ENCODE data around the gene EIF3M. TPM values are rescaled to one million over a fixed set of nuclear protein-coding genes. Genes with fewer than 3 reads are reported as not detected.

The EIF3M gene
- total RNA-seq (2021) (322 and 357 TPM in 2 replicates), Bru-seq, nascent RNA (percentile 98 among the genes with signal in this experiment), BruChase-seq, experiment 1, labeled RNA remaining after a 2-hour chase (percentile 94 among the genes with signal in this experiment), BruChase-seq, experiment 2, labeled RNA remaining after a 6-hour chase (percentile 97 among the genes with signal in this experiment)
- long read RNA-seq, full-length matches to known transcripts = 434 of 485 reads
- long read RNA-seq, partial matches to known transcripts = 10 of 485 reads
- long read RNA-seq, other reads (novel, unspliced or antisense) = 41 of 485 reads

- peaks cover 41% of the 10 kb centered on the region for H4K20me1 ChIP-seq (ENCODE audit: insufficient read depth)
- H3K27ac ChIP-seq = peak within 1 kb of the TSS; percentile 83
- POLR2A ChIA-PET (ENCODE audit: unreplicated experiment) = interaction anchor here (0.6 to 0.8 kb wide), 2 partner anchors 128 to 1219 kb away, joined by 5 read pairs; no protein-coding TSS in a partner anchor
- TF ChIP-seq EZH2 (IDR thresholded peaks at IDR 0.05; ENCODE audit: low read depth) (no peak), CTCF (conservative IDR thresholded peaks at IDR 0.05) (no peak)
- DNase-seq = peak; percentile 92 to 97
- peak within 1 kb of the TSS; percentile 85 for H3K4me2 ChIP-seq
- no peaks in the 10 kb centered on the region for H3K9me2 ChIP-seq (ENCODE audit: insufficient read depth)
- H2AFZ ChIP-seq = peak within 1 kb of the TSS; percentile 96
- peaks cover 46% of the 10 kb centered on the region for H3K4me1 ChIP-seq (replicated peaks; ENCODE audit: insufficient read depth)
- H3K79me2 ChIP-seq (ENCODE audit: low read depth) = peaks cover 54% of the 10 kb centered on the region
- peak within 1 kb of the TSS; percentile 92 for H3K4me3 ChIP-seq
- CTCF ChIA-PET = interaction anchor here (1.0 kb wide), 1 partner anchor 225 kb away, joined by 3 read pairs; no protein-coding TSS in a partner anchor
- BruUV-seq (replicated peaks) = TSS peak; percentile 41
- H3K27me3 ChIP-seq (ENCODE audit: insufficient read depth, low read depth) = no peaks in the 10 kb centered on the region
- peaks cover 14% of the 10 kb centered on the region for H3K36me3 ChIP-seq (ENCODE audit: low read depth)
- H3K9me3 ChIP-seq (ENCODE audit: insufficient read depth, low read depth) = no peaks in the 10 kb centered on the region
- peaks cover 15% of the 10 kb centered on the region for H3F3A ChIP-seq (ENCODE audit: insufficient read depth, low read depth)
- intact Hi-C loops (cut with micrococcal nuclease; ENCODE audit: unreplicated experiment) = loop anchor here (5.0 to 10.0 kb wide), 3 partner anchors 211 to 579 kb away; partner anchors contain the start of genes CCDC73, CSTF3 and QSER1
These were observed at the start of gene EIF3M for GRCh38 chr11:32583459-32584271. Gene EIF3M, plus strand, starts transcription at chr11:32583831. Its CDS starts 57 bp downstream, at chr11:32583888.

- TF ChIP-seq EZH2 (IDR thresholded peaks at IDR 0.05; ENCODE audit: low read depth) (no peak), CTCF (conservative IDR thresholded peaks at IDR 0.05) (no peak)
- H2AFZ ChIP-seq = no peak overlapping the region
- no peak overlapping the region for H3K27ac ChIP-seq
- H3K36me3 ChIP-seq (ENCODE audit: low read depth) = no peaks in the 10 kb centered on the region
- no peak overlapping the region for H3K4me3 ChIP-seq
- ChIA-PET POLR2A (ENCODE audit: unreplicated experiment) (no interaction called here), CTCF (no interaction called here)
- no peaks in the 10 kb centered on the region for H3F3A ChIP-seq (ENCODE audit: insufficient read depth, low read depth)
- no peak for DNase-seq
- no peaks in the 10 kb centered on the region for H4K20me1 ChIP-seq (ENCODE audit: insufficient read depth)
- no peak overlapping the region for H3K4me2 ChIP-seq
- H3K27me3 ChIP-seq (ENCODE audit: insufficient read depth, low read depth) = no peaks in the 10 kb centered on the region
- no peaks in the 10 kb centered on the region; the same call in 1 of the 2 replicates for H3K9me3 ChIP-seq (ENCODE audit: insufficient read depth, low read depth)
- no peaks in the 10 kb centered on the region for H3K9me2 ChIP-seq (ENCODE audit: insufficient read depth)
- no peaks in the 10 kb centered on the region for H3K79me2 ChIP-seq (ENCODE audit: low read depth)
- BruUV-seq (replicated peaks) = no TSS peak
- no peaks in the 10 kb centered on the region for H3K4me1 ChIP-seq (replicated peaks; ENCODE audit: insufficient read depth)
- intact Hi-C loops (cut with micrococcal nuclease; ENCODE audit: unreplicated experiment) = no loop called here
These were observed 44.8 kb upstream of the EIF3M start for GRCh38 chr11:32538804-32539203.

- DNase-seq = no peak
- H3K9me3 ChIP-seq (ENCODE audit: insufficient read depth, low read depth) = no peaks in the 10 kb centered on the region
- no TSS peak for BruUV-seq (replicated peaks)
- no peak overlapping the region for H3K4me2 ChIP-seq
- H3K36me3 ChIP-seq (ENCODE audit: low read depth) = no peaks in the 10 kb centered on the region
- no peaks in the 10 kb centered on the region for H3K4me1 ChIP-seq (replicated peaks; ENCODE audit: insufficient read depth)
- H3K79me2 ChIP-seq (ENCODE audit: low read depth) = no peaks in the 10 kb centered on the region
- H3K27me3 ChIP-seq (ENCODE audit: insufficient read depth, low read depth) = no peaks in the 10 kb centered on the region
- H3K4me3 ChIP-seq = no peak overlapping the region
- H2AFZ ChIP-seq = 0 out of 2 replicates have a peak overlapping the region, but pooled peaks have one; percentile 1
- POLR2A ChIA-PET (ENCODE audit: unreplicated experiment) = no interaction called here
- CTCF ChIA-PET = no interaction called here
- intact Hi-C loops (cut with micrococcal nuclease; ENCODE audit: unreplicated experiment) = no loop called here
- no peak overlapping the region for H3K27ac ChIP-seq
- H3F3A ChIP-seq (ENCODE audit: insufficient read depth, low read depth) = no peaks in the 10 kb centered on the region
- H4K20me1 ChIP-seq (ENCODE audit: insufficient read depth) = no peaks in the 10 kb centered on the region
- no peaks in the 10 kb centered on the region for H3K9me2 ChIP-seq (ENCODE audit: insufficient read depth)
- TF ChIP-seq CTCF (conservative IDR thresholded peaks at IDR 0.05) (no peak), EZH2 (IDR thresholded peaks at IDR 0.05; ENCODE audit: low read depth) (no peak)
These were observed 33.9 kb upstream of the EIF3M start for GRCh38 chr11:32549611-32550187.

Data from PC-9 (cell line).